MM.1S (cell line): ENCODE results near the gene MYH7B.

Experiments used
- DNase-seq: peaks from one replicate; pipeline ENCODE4 v3.0.0-alpha.2; 2015
- H2AFZ ChIP-seq: fragments of 300-600 bp; sonication (generic); 2 replicates; pipeline ENCODE4 v1.6.0; 2016; ENCODE audit warnings: antibody characterized with exemption, low read length
- H3F3A ChIP-seq: fragments of 300-600 bp; sonication (generic); 2 replicates; pipeline ENCODE4 v1.6.1; 2016; ENCODE audit warnings: mild to moderate bottlenecking, antibody characterized with exemption, low read length, moderate library complexity, mixed read lengths; ENCODE audit not compliant: insufficient read depth
- H3K27ac ChIP-seq: fragments of 300-600 bp; sonication (generic); 2 replicates; pipeline ENCODE4 v1.5.1; 2016; ENCODE audit warnings: mild to moderate bottlenecking, low read length
- H3K27me3 ChIP-seq: fragments of 300-600 bp; sonication (generic); replicated peaks from 2 replicates; pipeline ENCODE4 v1.6.0; 2016; ENCODE audit warnings: low read length; ENCODE audit not compliant: insufficient read depth
- H3K36me3 ChIP-seq: fragments of 300-600 bp; sonication (generic); replicated peaks from 2 replicates; pipeline ENCODE4 v1.6.1; 2016; ENCODE audit warnings: mild to moderate bottlenecking, low read length, mixed read lengths; ENCODE audit not compliant: insufficient read depth
- H3K4me1 ChIP-seq: fragments of 300-600 bp; sonication (generic); 2 replicates; pipeline ENCODE4 v1.6.1; 2016; ENCODE audit warnings: low read length, mixed read lengths
- H3K4me2 ChIP-seq: fragments of 300-600 bp; sonication (generic); 2 replicates; pipeline ENCODE4 v1.6.0; 2016; ENCODE audit warnings: low read depth, low read length
- H3K4me3 ChIP-seq: fragments of 300-600 bp; sonication (generic); 2 replicates; pipeline ENCODE4 v1.5.1; 2016; ENCODE audit warnings: low read length, mixed read lengths
- H3K79me2 ChIP-seq: fragments of 300-600 bp; sonication (generic); 2 replicates; pipeline ENCODE4 v1.6.1; 2016; ENCODE audit warnings: mixed run types, low read length, mixed read lengths
- H3K9ac ChIP-seq: fragments of 300-600 bp; sonication (generic); 2 replicates; pipeline ENCODE4 v1.6.1; 2016; ENCODE audit warnings: low read length, mixed read lengths
- H3K9me2 ChIP-seq: fragments of 300-600 bp; sonication (generic); replicated peaks from 2 replicates; pipeline ENCODE4 v1.6.1; 2016; ENCODE audit warnings: mild to moderate bottlenecking, low read length, mixed read lengths; ENCODE audit not compliant: insufficient read depth
- H3K9me3 ChIP-seq: fragments of 300-600 bp; sonication (generic); replicated peaks from 2 replicates; pipeline ENCODE4 v1.6.1; 2016; ENCODE audit warnings: mild to moderate bottlenecking, low read length, mixed read lengths; ENCODE audit not compliant: insufficient read depth
- H4K20me1 ChIP-seq: fragments of 300-600 bp; sonication (generic); 2 replicates; pipeline ENCODE4 v1.6.1; 2016; ENCODE audit warnings: mild to moderate bottlenecking, low read length, moderate library complexity, mixed read lengths; ENCODE audit not compliant: insufficient read depth
- EZH2 ChIP-seq: fragments of 300-600 bp; sonication (generic); optimal IDR thresholded peaks from 2 replicates; pipeline ENCODE3; 2017; ENCODE audit warnings: low read depth, mild to moderate bottlenecking, antibody characterized with exemption, low read length, mixed read lengths
- EZH2phosphoT487 ChIP-seq: fragments of 300-600 bp; sonication (generic); IDR thresholded peaks from 2 replicates; pipeline ENCODE4 v1.6.1; 2018; ENCODE audit warnings: antibody characterized with exemption, low read length
- TF ChIP-seq, protein P1 (sequence below): fragments of 300-600 bp; sonication (generic); IDR thresholded peaks from 2 replicates; pipeline ENCODE4 v1.5.1; 2016; ENCODE audit warnings: antibody characterized with exemption, low read length, mixed read lengths

MYH7B gene

DNA sequence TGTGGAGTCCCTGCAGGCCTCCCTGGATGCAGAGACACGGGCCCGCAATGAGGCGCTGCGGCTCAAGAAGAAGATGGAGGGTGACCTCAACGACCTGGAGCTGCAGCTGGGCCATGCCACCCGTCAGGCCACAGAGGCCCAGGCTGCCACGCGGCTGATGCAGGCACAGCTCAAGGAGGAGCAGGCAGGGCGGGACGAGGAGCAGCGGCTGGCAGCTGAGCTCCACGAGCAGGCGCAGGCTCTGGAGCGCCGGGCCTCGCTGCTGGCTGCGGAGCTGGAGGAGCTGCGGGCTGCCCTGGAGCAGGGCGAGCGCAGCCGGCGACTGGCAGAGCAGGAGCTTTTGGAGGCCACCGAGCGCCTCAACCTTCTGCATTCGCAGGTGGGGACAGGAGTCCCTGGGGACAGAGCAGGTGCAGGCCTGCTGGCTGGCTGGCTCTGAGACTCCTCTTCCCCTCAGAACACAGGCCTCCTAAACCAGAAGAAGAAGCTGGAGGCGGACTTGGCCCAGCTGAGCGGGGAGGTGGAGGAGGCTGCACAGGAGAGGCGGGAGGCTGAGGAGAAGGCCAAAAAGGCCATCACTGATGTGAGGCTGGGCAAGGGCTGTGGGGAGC lies 44.7 kb downstream of the MYH7B start:
- H4K20me1 ChIP-seq = no peaks in the 10 kb centered on the region

DNA sequence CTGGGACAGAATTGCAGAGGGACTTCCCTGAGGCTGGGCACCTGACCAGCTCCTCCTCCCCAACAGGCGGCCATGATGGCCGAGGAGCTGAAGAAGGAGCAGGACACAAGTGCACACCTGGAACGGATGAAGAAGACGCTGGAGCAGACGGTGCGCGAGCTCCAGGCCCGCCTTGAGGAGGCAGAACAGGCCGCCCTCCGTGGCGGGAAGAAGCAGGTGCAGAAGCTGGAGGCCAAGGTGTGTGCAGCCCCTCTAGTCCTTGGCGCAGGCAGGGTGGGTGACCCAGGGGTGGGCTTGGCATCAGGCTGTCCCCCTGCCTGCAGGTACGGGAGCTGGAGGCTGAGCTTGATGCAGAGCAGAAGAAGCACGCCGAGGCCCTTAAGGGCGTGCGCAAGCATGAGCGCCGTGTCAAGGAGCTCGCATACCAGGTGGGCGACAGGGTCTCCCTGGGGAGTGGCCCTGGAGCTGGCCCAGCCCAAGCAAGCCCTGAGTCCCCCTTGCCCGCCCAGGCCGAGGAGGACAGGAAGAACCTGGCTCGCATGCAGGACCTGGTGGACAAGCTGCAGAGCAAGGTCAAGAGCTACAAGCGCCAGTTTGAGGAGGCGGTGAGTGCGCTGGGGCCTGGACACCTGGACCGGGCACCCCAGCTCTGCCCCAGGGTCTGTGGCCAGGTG lies 45.4 kb downstream of the MYH7B start:
- H3K9ac ChIP-seq = no peak overlapping the region
- H3K4me3 ChIP-seq = no peak overlapping the region
- no peaks in the 10 kb centered on the region for H3K9me2 ChIP-seq
- no peaks in the 10 kb centered on the region for H3K27me3 ChIP-seq
- H3K9me3 ChIP-seq = no peaks in the 10 kb centered on the region
- H3K4me2 ChIP-seq = no peak overlapping the region
- H3K4me1 ChIP-seq = no peaks in the 10 kb centered on the region
- H2AFZ ChIP-seq = no peak overlapping the region
- no peaks in the 10 kb centered on the region for H3F3A ChIP-seq
- no peaks in the 10 kb centered on the region for H3K36me3 ChIP-seq
- no peaks in the 10 kb centered on the region for H3K79me2 ChIP-seq
- no peak overlapping the region for H3K27ac ChIP-seq
- H4K20me1 ChIP-seq = no peaks in the 10 kb centered on the region
- TF ChIP-seq, protein P1, sequence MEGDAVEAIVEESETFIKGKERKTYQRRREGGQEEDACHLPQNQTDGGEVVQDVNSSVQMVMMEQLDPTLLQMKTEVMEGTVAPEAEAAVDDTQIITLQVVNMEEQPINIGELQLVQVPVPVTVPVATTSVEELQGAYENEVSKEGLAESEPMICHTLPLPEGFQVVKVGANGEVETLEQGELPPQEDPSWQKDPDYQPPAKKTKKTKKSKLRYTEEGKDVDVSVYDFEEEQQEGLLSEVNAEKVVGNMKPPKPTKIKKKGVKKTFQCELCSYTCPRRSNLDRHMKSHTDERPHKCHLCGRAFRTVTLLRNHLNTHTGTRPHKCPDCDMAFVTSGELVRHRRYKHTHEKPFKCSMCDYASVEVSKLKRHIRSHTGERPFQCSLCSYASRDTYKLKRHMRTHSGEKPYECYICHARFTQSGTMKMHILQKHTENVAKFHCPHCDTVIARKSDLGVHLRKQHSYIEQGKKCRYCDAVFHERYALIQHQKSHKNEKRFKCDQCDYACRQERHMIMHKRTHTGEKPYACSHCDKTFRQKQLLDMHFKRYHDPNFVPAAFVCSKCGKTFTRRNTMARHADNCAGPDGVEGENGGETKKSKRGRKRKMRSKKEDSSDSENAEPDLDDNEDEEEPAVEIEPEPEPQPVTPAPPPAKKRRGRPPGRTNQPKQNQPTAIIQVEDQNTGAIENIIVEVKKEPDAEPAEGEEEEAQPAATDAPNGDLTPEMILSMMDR = no peak
- TF ChIP-seq EZH2phosphoT487 = no peak
- TF ChIP-seq EZH2 = no peak
- DNase-seq = no peak

More for the DNA sequence above, 44.7 kb downstream of the MYH7B start:
- H3K9me3 ChIP-seq = no peaks in the 10 kb centered on the region
- H3K4me3 ChIP-seq = no peak overlapping the region
- H3K4me2 ChIP-seq = no peak overlapping the region
- no peaks in the 10 kb centered on the region for H3K79me2 ChIP-seq
- DNase-seq = no peak
- TF ChIP-seq EZH2 (no peak), EZH2phosphoT487 (no peak)
- TF ChIP-seq, protein P1 = no peak
- no peaks in the 10 kb centered on the region for H3K27me3 ChIP-seq
- H3K9ac ChIP-seq = no peak overlapping the region
- H2AFZ ChIP-seq = no peak overlapping the region
- H3K27ac ChIP-seq = no peak overlapping the region
- H3F3A ChIP-seq = no peaks in the 10 kb centered on the region
- no peaks in the 10 kb centered on the region for H3K36me3 ChIP-seq
- H3K9me2 ChIP-seq = no peaks in the 10 kb centered on the region
- no peaks in the 10 kb centered on the region for H3K4me1 ChIP-seq

DNA sequence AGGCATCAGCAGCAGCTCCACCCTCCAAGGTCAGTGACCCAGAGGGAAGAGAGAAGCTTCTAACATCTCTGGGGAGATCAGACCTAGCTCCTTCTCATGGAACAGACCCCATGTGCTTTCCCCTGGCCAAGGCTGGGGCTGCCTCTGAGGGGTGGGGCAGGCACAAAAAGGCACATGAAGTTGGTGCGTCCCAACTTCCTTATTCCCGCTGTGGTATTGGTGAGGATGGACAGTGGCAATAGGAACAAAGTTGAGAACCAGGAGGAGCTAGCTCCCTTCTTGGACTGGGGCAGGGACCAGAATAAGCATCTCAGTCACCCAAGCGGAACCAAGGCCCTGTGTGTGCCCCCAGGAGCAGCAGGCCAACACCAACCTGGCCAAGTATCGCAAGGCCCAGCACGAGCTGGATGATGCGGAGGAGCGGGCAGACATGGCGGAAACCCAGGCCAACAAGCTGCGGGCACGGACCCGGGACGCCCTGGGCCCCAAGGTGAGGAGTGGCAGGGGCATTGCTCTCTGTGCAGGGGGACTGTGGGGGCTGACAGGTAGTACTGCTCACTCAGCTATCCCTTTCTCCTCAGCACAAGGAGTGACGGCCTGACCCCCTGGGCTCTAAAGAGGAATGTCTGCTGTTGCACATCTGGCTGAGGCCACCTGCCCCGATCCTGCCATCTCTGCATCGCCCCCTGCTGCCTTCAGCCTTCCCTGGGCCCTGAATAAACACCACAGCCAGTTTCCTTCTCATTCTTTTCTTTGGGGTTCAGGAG lies 46.1 kb downstream of the MYH7B start:
- Histone ChIP-seq H3K79me2 (no peaks in the 10 kb centered on the region), H2AFZ (no peak overlapping the region), H3K4me2 (no peak overlapping the region), H3K9ac (no peak overlapping the region), H3K4me1 (no peaks in the 10 kb centered on the region), H3K27me3 (no peaks in the 10 kb centered on the region), H3K27ac (no peak overlapping the region), H3K9me3 (no peaks in the 10 kb centered on the region), H3F3A (no peaks in the 10 kb centered on the region), H3K36me3 (no peaks in the 10 kb centered on the region), H3K4me3 (no peak overlapping the region), H3K9me2 (no peaks in the 10 kb centered on the region), H4K20me1 (no peaks in the 10 kb centered on the region)
- DNase-seq = no peak
- TF ChIP-seq EZH2 = no peak
- TF ChIP-seq, protein P1 = peak; percentile 21; the same call in 1 of the 2 replicates
- no peak for TF ChIP-seq EZH2phosphoT487
